T-helper 9 cell (primary cell): ENCODE results near the gene THOC5.
"Not testable (repeated sequence)": the region's sequence is repeated elsewhere in the genome, so short reads cannot be mapped to it uniquely, and the experiment has no call there.

Experiments used
- DNase-seq: peaks from one replicate; pipeline ENCODE4 v3.0.0-alpha.2; 2020

Gene THOC5

GRCh38 chr22:29559853-29560252, 6.3 kb upstream of the THOC5 start:
- no peak for DNase-seq

- no peak for DNase-seq
These were observed 5.5 kb upstream of the THOC5 start for GRCh38 chr22:29559030-29559429.

GRCh38 chr22:29555065-29555644, 1.6 kb upstream of the THOC5 start:
- no peak for DNase-seq

- not testable (repeated sequence) for DNase-seq
These were observed 1.2 kb downstream of the THOC5 start for GRCh38 chr22:29552357-29552756.

- DNase-seq: no peak
These were observed 3.6 kb downstream of the THOC5 start for GRCh38 chr22:29550005-29550404.

- not testable (repeated sequence) for DNase-seq
These were observed 8.5 kb downstream of the THOC5 start for GRCh38 chr22:29545045-29545444.

- DNase-seq: no peak
These were observed 11.7 kb downstream of the THOC5 start for GRCh38 chr22:29541845-29542244.

- no peak for DNase-seq
These were observed 14.5 kb downstream of the THOC5 start for GRCh38 chr22:29539105-29539504.

GRCh38 chr22:29536411-29536810, 17.1 kb downstream of the THOC5 start:
- DNase-seq: no peak

- DNase-seq: no peak
These were observed 22.1 kb downstream of the THOC5 start for GRCh38 chr22:29531419-29531818.

- DNase-seq: no peak
These were observed 22.8 kb downstream of the THOC5 start for GRCh38 chr22:29530716-29531115.

- no peak for DNase-seq
These were observed 25.4 kb downstream of the THOC5 start for GRCh38 chr22:29528144-29528543.

- DNase-seq: no peak
These were observed 28.9 kb downstream of the THOC5 start for GRCh38 chr22:29524442-29525191.

GRCh38 chr22:29523761-29524160, 29.8 kb downstream of the THOC5 start:
- no peak for DNase-seq

- DNase-seq: no peak
These were observed 32.0 kb downstream of the THOC5 start for GRCh38 chr22:29521526-29521925.

- no peak for DNase-seq
These were observed 32.7 kb downstream of the THOC5 start for GRCh38 chr22:29520851-29521250.

GRCh38 chr22:29519996-29520395, 33.6 kb downstream of the THOC5 start:
- no peak for DNase-seq

- no peak for DNase-seq
These were observed 35.1 kb downstream of the THOC5 start for GRCh38 chr22:29518427-29518826.

- no peak for DNase-seq
These were observed 36.2 kb downstream of the THOC5 start for GRCh38 chr22:29517215-29517908.

- DNase-seq: no peak
These were observed 41.5 kb downstream of the THOC5 start for GRCh38 chr22:29512031-29512430.

- DNase-seq: no peak
These were observed 42.3 kb downstream of the THOC5 start for GRCh38 chr22:29511126-29511862.

GRCh38 chr22:29510542-29510941, 43.0 kb downstream of the THOC5 start:
- no peak for DNase-seq

GRCh38 chr22:29509815-29510214, 43.7 kb downstream of the THOC5 start:
- no peak for DNase-seq
